KMS-11 (cell line): ENCODE measurements around the gene NCAM2.

Experiments
- H2AFZ ChIP-seq: fragments of 200-600 bp; sonication (generic); 2 replicates; pipeline ENCODE4 v1.6.1; 2016; ENCODE audit warnings: antibody characterized with exemption, mixed run types, low read depth
- H3K27ac ChIP-seq: fragments of 200-600 bp; sonication (generic); 2 replicates; pipeline ENCODE4 v1.6.1; 2016; ENCODE audit warnings: mild to moderate bottlenecking, mixed run types
- H3K27me3 ChIP-seq: fragments of 200-600 bp; sonication (generic); 2 replicates; pipeline ENCODE4 v1.6.1; 2017; ENCODE audit warnings: mild to moderate bottlenecking, low read depth, mixed run types, moderate library complexity; ENCODE audit not compliant: insufficient read depth
- H3K36me3 ChIP-seq: fragments of 200-600 bp; sonication (generic); 2 replicates; pipeline ENCODE4 v1.6.1; 2017; ENCODE audit warnings: mild to moderate bottlenecking, mixed run types; ENCODE audit not compliant: insufficient read depth
- H3K4me1 ChIP-seq: fragments of 200-600 bp; sonication (generic); 2 replicates; pipeline ENCODE4 v1.6.1; 2016; ENCODE audit warnings: mild to moderate bottlenecking, low read depth, mixed run types; ENCODE audit not compliant: poor library complexity, severe bottlenecking
- H3K4me2 ChIP-seq: fragments of 200-600 bp; sonication (generic); 2 replicates; pipeline ENCODE4 v1.7.0; 2016; ENCODE audit warnings: mild to moderate bottlenecking, mixed run types
- H3K4me3 ChIP-seq: fragments of 200-600 bp; sonication (generic); IDR thresholded peaks from 2 replicates; pipeline ENCODE4 v1.6.1; 2017; ENCODE audit warnings: low read depth, low read length, mixed read lengths; ENCODE audit not compliant: insufficient read depth
- H3K79me2 ChIP-seq: fragments of 200-600 bp; sonication (generic); 2 replicates; pipeline ENCODE4 v1.6.1; 2016; ENCODE audit warnings: low read depth, mixed run types; ENCODE audit not compliant: insufficient read depth
- H3K9ac ChIP-seq: fragments of 200-600 bp; sonication (generic); 2 replicates; pipeline ENCODE4 v1.6.1; 2016; ENCODE audit warnings: mild to moderate bottlenecking, mixed run types
- H4K20me1 ChIP-seq: fragments of 200-600 bp; sonication (generic); 2 replicates; pipeline ENCODE4 v1.6.1; 2016; ENCODE audit warnings: mild to moderate bottlenecking, mixed run types; ENCODE audit not compliant: insufficient read depth
- TF ChIP-seq, protein P1 (sequence below): fragments of 200-600 bp; sonication (generic); conservative IDR thresholded peaks from 2 replicates; pipeline ENCODE4 v1.6.1; 2017; ENCODE audit warnings: low read depth, mild to moderate bottlenecking, antibody characterized with exemption, low read length, moderate library complexity, mixed read lengths

Gene NCAM2

DNA sequence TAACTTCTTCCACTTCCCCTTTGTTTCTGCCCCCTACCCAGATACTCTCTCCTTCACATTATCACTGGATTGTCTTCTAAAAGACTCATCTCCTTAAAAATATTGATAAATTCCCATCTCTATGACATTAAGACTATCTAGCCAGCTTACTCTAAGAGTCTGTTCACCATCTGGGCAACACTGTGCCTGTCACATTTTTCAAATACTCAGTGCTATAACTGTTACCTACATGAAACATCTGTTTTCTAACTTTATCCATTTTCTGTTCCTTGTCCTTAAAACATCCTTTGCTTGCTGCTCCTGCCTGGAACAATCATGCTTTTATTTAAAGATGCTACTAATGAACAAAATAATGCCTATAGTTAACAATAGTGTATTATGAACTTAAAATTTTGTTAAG is 81.4 kb downstream of the NCAM2 start:
- Histone ChIP-seq H2AFZ (no peak overlapping the region), H3K27ac (no peak overlapping the region), H3K27me3 (no peaks in the 10 kb centered on the region), H3K4me2 (no peak overlapping the region), H4K20me1 (no peaks in the 10 kb centered on the region), H3K79me2 (no peaks in the 10 kb centered on the region), H3K36me3 (no peaks in the 10 kb centered on the region), H3K9ac (no peak overlapping the region), H3K4me3 (no peak overlapping the region), H3K4me1 (no peaks in the 10 kb centered on the region)
- TF ChIP-seq, protein P1, sequence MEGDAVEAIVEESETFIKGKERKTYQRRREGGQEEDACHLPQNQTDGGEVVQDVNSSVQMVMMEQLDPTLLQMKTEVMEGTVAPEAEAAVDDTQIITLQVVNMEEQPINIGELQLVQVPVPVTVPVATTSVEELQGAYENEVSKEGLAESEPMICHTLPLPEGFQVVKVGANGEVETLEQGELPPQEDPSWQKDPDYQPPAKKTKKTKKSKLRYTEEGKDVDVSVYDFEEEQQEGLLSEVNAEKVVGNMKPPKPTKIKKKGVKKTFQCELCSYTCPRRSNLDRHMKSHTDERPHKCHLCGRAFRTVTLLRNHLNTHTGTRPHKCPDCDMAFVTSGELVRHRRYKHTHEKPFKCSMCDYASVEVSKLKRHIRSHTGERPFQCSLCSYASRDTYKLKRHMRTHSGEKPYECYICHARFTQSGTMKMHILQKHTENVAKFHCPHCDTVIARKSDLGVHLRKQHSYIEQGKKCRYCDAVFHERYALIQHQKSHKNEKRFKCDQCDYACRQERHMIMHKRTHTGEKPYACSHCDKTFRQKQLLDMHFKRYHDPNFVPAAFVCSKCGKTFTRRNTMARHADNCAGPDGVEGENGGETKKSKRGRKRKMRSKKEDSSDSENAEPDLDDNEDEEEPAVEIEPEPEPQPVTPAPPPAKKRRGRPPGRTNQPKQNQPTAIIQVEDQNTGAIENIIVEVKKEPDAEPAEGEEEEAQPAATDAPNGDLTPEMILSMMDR: no peak

DNA sequence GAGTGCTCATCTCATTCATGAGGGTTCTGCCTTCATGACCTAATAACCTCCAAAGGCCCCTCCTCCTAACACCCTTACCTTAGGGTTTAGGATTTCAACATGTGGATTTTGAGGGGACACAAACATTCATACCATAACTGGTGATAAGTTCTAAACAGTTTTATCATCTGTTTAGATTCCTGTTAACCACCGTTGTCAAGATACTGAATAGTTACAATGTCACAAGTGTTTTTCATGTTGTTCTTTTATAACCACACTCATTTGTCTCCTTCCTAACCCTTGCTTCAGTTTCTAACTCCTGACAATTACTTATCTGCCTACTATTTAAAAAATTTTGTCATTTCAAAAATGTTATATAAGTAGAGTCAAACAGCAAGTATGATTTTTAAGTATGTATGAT is 86.0 kb downstream of the NCAM2 start:
- no peaks in the 10 kb centered on the region for H3K79me2 ChIP-seq
- no peak overlapping the region for H3K9ac ChIP-seq
- H3K4me3 ChIP-seq: no peak overlapping the region
- no peaks in the 10 kb centered on the region for H3K27me3 ChIP-seq
- H3K27ac ChIP-seq: no peak overlapping the region
- H4K20me1 ChIP-seq: no peaks in the 10 kb centered on the region
- no peak overlapping the region for H2AFZ ChIP-seq
- H3K4me1 ChIP-seq: no peaks in the 10 kb centered on the region
- H3K36me3 ChIP-seq: no peaks in the 10 kb centered on the region
- TF ChIP-seq, protein P1: no peak
- H3K4me2 ChIP-seq: no peak overlapping the region

DNA sequence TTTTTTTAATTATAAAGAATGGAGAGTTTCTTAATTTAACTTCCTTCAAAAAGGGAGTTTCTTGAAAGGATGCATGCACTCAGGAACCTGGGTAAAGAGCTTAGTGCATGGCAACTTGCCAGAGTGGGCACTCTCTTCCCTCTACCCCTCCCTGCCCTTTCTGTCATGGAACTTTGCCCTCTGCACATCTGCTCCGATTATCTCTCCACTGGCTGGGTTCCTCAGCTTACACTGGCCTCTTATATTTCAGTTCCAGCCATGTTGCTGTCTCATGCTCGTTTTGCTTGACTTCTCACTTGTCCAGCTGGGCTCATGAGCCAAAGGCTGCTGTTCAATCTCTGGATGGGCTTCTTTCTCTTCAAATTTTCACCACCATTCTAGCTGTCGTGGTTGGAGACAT is 87.0 kb downstream of the NCAM2 start:
- no peak overlapping the region for H2AFZ ChIP-seq
- no peaks in the 10 kb centered on the region for H3K4me1 ChIP-seq
- TF ChIP-seq, protein P1: no peak
- H3K4me2 ChIP-seq: no peak overlapping the region
- H3K4me3 ChIP-seq: no peak overlapping the region
- H3K79me2 ChIP-seq: no peaks in the 10 kb centered on the region
- no peak overlapping the region for H3K9ac ChIP-seq
- H3K27ac ChIP-seq: no peak overlapping the region
- H3K27me3 ChIP-seq: no peaks in the 10 kb centered on the region
- no peaks in the 10 kb centered on the region for H4K20me1 ChIP-seq
- H3K36me3 ChIP-seq: no peaks in the 10 kb centered on the region

DNA sequence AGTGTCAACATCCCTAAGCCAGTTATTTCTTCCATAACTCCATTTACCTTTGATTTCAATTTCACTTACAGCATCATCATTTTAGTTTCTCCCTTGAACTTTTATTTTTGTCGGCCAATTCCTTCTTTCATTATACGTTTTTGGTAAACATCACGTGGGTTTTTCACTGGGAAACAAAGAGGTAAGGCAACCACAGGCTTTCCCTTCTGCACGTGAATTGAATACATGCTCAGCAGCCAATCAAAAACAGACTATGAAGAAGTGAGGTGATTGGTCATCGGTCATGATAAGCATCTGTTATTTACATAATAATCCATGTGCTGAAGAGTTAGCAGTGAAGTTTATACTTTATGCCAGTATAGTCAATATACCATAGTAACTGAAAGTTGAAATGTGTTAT is 98.7 kb downstream of the NCAM2 start:
- no peak overlapping the region for H2AFZ ChIP-seq
- H3K79me2 ChIP-seq: no peaks in the 10 kb centered on the region
- H3K27ac ChIP-seq: no peak overlapping the region
- no peaks in the 10 kb centered on the region for H3K27me3 ChIP-seq
- H4K20me1 ChIP-seq: no peaks in the 10 kb centered on the region
- no peak overlapping the region for H3K4me2 ChIP-seq
- TF ChIP-seq, protein P1: no peak
- H3K4me1 ChIP-seq: no peaks in the 10 kb centered on the region
- no peak overlapping the region for H3K9ac ChIP-seq
- H3K36me3 ChIP-seq: no peaks in the 10 kb centered on the region
- no peak overlapping the region for H3K4me3 ChIP-seq

DNA sequence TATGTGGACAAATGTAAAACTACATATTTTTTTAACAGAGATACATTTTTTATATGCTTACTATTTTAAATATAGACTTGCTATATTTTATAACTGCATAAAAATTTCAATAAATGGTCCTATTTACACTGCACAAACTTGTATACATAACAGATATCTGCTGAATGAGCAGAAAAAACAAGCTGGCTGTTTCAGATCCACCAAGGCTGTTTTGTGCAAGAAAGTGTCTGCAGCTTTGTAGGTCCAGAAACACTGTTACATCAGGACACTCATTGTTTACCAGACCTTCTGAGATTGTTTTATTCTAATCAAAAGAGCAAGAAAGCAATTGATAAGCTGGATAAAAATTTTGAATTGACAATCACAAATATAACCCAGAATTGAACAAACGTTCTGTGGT is 99.3 kb downstream of the NCAM2 start:
- Histone ChIP-seq H3K27ac (no peak overlapping the region), H3K27me3 (no peaks in the 10 kb centered on the region), H3K79me2 (no peaks in the 10 kb centered on the region), H3K9ac (no peak overlapping the region), H2AFZ (no peak overlapping the region), H3K4me3 (no peak overlapping the region), H3K4me1 (no peaks in the 10 kb centered on the region), H4K20me1 (no peaks in the 10 kb centered on the region), H3K4me2 (no peak overlapping the region), H3K36me3 (no peaks in the 10 kb centered on the region)
- TF ChIP-seq, protein P1: no peak
